CD4-positive, alpha-beta T cell treated with Interleukin-15 for 1 hour (primary cell): Measurements from ENCODE around the gene POC1A.
"Not testable (repeated sequence)": the region's sequence is repeated elsewhere in the genome, so short reads cannot be mapped to it uniquely, and the experiment has no call there.

Source experiments
- DNase-seq: peaks from one replicate; pipeline ENCODE4 v3.0.0-alpha.2; 2020

The POC1A gene

DNA sequence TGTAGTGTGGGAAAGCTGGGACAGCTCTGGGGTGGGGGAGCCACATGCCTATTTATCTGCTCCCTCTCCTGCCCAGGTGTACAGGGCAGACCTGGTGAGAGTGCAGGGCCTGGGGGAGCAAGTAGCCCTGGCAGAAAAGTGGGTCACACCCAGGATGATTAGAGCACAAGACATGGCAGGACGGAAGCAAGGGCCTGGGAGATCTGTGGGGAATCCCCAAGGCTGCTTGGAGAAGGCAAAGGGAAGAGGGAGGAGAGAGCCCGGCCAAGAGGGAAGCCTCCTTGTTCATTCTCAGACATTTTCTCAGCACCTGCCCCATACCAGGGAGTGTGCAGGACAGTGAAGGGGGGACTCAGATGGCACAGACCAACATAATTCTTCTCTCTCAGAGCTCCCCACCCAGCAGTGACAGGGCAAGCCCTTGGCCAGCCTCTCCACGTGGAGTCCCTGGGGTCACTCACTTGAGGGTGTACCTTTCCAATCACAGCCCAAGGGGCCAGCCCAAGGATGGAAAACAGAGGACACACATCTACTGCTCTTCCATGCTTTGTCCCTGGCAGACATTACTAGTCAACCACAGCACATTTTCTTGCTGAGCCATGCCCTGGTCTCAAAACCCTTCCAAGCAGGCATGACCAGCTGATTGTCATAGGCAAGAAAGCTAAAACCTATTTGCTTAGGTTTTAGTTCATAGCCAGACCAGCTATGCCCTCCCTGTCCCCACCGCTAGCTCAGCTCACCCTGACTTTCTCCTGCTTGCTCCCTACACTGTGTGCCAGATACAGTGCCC is 92.9 kb downstream of the POC1A start:
- DNase-seq = no peak

DNA sequence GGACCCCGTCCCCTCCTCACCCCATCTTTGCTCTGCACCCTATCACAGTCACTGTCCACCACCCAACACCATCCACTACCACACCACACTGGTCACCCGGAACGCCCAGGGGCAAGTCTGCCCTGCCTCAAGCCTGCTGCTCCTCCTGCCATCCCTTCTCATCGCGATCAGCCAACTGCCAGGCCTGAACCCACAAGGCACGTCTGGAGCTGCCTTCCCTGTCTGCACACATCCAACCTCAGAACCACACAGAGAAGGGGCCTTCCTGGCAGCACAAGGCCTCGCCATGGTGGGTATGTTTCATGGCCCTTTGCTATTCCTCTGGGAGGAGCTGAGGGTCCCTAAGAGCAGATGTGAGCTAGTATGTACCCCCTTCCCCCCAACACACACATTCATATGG is 94.4 kb downstream of the POC1A start:
- DNase-seq = no peak

DNA sequence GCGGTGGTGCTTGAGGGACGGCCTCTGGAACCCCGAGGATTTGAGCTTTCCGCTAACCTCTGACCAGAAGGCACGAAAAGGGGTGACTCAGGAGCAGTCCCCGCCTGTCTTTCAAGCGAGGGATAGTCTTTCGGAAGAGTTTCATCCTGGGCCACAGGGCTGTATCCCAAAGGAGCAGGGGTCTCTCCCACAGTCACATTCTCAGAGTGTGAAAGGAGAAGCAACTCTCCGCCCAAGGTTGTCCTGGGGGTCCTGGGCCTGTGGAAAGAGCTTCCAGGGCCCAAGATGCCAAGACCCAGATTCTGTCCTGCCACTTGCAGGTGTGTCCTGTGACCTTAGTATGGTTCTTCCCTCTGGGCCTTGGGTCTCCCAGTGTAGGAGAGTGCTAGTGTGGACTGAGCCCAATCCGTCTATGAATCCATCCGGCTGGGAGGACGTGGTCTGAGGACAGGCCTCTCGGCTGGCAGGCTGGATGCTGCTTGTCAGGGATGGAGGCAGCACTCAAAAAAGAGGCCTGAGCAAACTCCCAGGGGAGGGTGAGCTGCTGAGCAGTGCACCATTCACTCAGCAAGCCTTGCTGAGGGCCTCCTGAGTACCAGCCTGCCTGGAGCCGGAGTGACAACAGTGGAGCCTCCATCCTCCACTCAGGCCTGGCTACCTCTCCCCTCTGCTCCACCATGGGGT is 96.3 kb downstream of the POC1A start:
- DNase-seq = no peak

DNA sequence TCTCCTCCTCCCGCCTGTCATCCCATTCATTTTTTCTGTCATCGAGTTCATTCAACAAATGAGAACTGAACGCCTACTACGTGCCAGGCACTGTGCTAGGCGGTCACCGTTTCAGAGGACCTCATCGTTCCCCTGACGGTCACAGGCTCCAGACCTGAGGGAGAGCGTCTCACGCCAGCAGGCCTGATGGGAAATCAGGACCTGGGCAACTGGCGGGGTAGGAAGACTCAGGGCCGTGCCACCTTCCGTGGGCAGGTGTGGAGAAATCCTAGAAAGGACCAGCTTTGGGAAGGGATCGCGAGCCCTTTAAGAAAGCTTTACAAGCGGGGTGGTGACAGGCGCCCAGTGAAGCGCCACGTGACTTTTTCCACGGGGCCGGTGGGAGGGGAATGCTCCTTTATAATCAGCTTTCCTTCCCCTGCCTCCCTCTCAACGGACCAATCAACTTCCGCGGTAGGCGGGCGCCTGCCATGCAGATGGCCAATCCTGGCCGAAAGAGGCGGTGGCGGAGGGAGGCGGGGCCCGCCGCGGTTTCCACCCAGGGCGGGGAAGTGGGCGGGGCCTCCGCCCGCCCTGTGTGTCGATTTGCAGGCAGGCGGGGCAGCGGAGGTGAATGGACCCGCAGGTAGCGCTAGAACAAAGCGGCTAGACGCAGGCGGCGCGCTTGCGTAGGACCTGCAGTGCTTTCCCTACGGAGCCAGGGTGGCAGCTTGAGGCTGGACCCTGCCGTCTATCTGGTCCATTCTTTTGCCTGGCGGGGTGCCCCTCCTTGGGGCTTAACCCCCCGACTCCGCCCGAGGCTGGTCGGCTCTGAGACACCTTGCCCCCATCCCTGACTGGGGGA is 97.0 kb downstream of the POC1A start:
- peak; percentile 99 for DNase-seq

DNA sequence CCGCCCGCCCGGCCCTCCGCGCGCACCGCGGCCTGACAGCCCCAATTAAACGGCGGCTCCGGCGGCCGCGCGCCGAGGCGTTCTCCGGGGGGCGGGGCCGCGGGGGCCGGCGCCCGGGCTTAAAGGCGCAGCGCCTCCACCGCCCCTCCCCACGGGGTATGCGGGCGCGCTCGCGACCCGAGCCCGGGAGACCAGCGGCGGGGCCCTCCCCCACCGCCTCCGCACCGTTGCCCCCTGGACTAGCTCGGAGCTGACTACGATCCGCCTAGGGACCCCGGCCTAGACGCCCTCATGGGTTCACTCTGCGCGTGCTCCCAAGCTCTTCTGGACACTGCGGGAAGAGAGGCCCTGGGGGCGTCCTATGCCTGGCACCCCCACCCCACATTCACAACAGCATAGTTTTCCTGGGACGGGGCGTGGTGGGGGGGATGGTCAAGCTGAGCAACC is 97.7 kb downstream of the POC1A start, which contains the start of gene DUSP7:
DUSP7 (minus strand) TSS at position 51 of the 447 bp plus-strand sequence. CDS start 205 bp downstream, outside the sequence.
- peak; percentile 62 for DNase-seq

DNA sequence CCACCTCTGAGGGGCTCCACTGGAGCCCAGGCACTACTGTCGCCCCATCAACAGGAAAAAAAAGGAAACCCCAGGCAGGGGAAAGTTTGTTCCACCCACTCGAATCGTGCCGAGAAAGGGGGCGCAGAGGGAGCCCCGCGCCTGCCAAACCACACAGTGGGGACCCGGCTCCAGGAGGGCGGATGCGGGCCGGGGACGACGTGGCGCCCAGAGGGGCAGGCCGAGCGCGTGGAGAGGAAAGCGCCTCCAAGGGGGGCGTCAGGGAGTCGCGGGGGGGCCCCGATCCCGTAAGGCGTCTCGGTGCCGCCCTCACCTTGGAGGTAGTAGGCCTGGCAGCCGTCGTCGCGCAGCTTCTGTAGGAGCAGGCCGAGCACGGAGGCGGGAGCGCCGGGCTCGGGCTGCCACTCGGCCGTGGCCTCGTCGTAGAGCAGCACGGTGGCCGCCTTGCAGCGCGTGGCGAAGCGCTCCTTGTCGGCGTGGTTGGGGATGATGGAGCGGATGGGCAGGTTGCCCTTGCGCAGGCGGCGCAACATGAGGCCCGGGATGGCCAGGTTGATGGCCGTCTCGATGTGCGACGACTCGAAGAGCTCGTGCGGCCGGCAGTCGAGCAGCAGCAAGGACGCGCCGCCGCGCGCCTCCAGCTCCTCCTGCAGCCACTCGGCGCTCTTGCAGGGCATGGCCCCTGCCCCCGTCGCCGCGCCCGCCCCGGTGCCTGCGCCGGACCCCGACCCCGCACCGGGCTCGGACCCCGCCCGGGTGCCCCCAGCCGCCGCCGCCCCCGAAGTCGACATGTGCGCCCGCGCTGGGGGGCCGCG is 98.5 kb downstream of the POC1A start:
- DNase-seq = peak; percentile 27

DNA sequence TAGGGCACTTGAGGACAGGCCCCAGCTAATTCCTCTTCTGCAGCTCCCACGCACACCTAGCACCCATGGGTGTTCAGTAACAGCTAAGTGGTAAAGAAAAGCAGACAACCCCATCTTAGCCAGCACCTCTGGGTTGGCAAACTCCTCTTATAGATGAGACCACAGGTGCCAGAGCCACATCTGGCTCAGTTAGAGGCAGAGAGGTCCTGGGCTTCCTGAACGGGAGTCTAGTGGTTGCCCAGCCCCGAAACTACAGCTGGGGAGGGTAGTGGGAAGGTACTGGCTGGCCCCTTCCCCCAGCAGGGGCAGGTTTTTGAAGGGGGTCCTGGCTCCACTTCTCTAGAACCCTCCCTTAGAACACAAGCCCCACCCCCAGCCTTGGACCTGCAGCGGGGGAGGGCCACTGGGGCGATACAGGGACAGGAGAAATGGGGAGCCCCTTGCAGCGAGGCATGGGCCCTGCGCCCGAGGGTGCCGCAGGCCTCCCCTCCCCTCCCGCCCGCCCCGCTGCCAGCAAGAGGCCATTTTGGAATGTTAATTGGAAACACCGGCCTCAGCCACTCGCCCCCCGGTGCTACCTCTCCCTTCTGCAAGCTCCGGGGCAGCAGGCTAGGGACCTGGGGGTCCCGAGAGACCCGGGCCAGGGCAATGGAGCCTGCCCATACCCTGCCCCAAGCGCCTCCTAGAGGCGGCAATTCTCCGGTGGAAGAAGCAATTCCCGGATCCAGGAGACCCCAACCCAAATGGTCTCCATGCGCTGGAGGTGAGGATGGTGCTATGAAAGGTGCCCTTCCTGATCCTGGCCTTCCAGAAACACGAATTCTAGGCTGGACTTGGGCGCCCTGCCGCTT is 99.3 kb downstream of the POC1A start:
- DNase-seq = no peak

DNA sequence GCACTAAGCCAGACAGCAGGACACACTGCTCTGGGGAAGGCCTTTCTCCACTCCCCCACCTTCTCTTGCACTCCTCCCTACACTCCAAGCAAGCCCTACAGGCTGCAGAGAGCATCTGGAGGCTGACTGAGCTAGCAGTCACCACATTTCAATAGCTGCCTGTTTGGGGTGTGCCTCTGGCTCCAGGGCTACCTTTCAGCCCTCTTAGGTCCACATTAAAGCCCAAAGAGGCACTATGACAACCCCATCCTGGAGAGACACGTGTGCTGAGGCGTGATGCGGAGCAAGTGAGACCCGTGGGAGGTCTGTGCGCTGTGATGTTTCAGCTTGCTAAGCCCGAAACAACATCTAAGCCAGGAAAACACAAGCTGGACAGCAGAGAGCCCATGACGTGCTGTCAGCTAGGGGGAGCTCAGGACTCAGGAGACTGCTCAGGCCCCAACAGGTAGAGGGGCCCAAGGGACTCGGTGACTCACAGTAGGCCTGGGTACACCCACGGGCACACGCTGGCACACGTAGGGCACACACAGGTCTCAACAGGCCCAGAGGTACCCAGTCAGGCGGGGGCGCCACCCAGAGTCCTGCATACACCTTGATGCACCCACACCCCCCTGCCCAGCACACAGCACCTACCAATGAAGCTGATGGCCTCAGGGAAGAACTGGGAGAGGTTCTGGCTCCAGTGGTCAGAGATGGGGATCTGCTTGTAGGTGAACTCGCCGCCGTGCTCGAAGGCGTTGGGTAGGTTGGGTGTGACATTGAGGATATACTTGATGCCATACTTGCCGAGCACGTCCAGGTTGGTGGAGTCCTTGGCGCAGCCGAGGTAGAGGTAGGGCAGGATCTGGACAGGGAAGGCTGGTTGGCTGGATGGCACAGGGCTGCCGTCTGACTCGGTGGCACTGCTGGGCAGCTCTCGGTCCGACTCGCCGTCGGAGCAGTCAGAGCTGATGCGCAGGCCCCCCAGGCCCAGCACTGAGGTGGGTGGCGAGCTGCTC is 100.6 kb downstream of the POC1A start:
- peak; percentile 37 for DNase-seq

DNA sequence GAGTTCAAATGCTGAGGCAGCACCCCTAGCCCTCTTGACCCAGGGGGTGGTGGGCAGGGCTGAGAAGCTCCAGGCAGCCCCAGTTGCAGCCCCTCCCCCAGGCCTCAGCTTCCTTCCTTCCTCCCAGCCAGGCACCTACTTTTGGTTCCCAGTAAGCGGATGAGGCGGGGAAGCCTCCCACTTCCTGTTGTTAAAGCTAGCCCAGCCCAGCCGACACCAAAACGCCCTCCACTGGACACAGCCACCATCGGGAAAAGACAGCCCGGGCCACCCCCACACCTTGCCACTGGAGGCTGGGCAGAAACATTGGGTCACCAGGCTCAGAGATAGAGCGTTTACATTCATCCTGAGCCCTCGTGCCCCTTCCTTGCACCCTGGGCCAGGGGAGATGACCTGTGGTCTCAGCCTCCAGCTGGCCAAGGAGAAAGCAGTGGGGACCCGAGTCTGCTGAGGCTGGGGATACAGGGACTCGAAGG is 101.4 kb downstream of the POC1A start:
- DNase-seq = peak; percentile 66

DNA sequence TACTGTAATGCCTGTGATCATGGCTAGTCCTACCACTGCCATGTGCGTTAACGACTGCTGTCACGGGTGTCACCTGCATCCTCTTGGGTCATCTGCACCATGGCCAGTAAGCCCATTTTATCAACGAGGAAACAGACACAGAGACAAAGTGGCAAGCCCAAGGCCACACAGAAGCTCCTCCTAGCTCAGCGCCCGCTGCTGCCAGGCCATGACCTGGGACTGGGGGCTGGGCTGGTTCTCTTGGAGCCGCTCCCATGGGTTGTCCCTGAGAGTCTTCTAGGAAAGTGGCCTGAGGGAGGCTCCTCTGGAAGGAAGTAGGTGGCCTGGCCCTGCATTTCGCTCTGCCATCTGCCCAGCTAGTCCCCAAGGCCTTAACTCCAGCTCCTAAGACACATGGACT is 102.8 kb downstream of the POC1A start:
- DNase-seq = no peak

DNA sequence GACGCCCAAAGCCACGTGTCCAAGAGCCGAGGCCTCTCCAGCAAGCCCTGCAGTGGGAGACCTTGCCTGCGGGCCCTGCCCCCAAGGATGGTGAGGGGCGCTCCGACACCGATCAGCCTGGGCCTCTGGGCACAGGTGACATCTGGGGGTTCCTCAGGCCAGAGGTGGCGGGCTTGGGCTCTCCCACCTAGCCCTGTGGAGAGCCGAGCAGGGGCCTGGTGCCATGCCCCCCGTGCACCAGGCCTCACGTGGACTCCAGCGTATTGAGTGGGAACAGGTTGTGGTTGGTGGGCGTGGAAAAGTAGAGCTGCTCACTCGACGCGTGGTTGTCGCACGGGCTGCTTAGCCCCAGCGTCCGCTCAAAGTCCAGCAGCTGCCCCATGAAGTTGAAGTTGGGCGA is 103.7 kb downstream of the POC1A start:
- DNase-seq = no peak

DNA sequence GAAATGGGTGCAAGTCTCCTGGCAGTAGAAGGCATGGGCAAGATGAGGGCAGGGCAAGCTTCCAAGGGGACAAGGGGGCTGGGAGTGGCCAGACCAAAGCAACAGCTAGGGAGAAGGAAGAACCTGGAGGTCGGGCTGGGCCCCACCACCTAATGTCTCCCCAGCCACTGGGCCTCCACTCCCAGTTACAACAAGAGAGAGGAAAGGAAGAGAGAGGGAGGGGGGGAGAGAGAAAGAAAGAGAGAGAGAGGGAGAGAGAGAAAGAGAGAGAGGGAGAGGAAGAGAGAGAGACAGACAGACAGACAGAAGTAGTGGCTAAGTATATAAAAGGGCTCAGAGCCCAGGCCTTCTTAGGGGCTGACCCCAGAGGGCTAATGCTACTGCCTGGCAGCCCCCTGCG is 104.7 kb downstream of the POC1A start:
- DNase-seq = no peak

DNA sequence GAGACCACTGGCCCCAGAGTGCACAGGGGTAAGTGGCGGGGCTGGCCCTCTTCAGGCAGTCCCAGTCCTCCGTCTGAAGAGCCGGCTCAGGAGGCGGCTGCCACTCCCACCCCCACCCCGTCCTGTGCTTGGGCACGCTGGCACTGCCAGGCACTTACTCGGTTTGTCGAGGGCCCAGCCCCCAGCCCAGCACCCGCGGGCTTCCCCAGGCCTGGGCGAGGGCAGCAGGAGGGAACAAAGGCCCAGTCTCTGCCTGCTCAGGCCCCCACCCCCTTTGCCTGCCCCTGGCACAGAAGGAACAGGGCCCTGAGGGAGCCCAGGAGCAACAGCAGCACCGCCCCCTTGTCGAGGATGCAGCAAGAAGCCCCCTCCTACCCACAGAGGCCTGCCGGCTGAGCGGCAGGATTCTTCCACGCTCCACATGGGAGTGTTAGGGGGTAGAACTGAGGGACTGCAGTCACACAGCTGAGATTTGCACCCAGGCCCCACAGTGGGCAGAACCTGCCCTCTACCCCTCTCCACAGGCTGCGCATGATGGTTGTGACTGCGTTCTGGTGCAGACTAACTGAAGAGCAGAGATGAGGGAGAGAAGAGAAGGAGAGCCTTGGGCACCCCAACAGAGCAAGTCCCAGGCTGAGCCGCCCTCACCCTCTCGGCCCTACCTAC is 106.8 kb downstream of the POC1A start:
- no peak for DNase-seq

DNA sequence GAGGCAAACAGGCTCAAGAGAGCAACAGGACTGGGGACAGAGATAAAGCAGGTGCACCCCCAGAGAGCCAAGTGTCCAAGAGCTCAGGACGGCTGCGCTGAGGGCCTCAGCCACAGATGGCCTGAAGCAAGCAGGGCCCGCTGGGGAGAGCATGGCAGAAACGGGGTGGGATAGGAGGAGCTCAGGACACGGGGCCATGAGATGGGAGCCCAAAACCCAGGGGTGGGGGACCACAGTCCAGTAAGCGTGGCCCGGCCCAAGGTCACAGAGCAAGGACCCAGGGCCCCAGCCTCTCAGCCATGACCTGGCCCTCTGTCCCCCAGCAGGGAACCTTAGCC is 107.4 kb downstream of the POC1A start:
- no peak for DNase-seq

DNA sequence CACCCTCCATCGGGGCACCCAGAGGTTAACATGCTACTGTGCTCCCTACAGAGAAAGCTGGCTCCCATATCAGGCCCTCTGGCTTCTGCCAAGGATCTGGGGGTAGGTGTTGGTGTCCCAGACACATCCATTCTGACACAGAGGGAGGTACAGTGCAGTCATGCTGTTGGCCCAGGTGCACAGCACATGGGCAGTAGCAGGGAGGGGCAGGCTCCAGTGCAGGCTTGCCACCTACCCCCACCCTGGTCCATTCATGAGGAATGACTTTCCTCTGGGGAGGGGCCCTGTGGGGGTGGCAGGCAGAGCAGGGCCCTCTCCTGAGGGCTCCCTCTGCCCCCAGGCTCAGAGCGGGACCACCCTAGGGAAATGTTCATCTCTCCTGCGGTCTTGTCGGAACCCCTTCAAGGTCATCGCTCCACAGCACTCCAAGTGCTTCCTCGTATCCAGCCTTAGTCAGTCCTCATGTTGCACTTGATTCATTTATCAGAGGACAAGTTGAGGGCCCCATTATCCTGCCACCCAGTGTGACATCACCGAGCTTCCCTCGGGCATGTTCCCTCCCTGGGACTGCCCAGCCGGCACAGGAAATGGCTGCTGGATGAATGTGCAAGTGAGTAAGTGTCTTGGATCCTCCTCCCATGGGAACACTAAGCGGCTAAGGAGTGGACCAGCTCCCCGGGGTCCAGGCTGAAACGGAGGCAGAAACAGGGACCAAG is 107.9 kb downstream of the POC1A start:
- no peak for DNase-seq

DNA sequence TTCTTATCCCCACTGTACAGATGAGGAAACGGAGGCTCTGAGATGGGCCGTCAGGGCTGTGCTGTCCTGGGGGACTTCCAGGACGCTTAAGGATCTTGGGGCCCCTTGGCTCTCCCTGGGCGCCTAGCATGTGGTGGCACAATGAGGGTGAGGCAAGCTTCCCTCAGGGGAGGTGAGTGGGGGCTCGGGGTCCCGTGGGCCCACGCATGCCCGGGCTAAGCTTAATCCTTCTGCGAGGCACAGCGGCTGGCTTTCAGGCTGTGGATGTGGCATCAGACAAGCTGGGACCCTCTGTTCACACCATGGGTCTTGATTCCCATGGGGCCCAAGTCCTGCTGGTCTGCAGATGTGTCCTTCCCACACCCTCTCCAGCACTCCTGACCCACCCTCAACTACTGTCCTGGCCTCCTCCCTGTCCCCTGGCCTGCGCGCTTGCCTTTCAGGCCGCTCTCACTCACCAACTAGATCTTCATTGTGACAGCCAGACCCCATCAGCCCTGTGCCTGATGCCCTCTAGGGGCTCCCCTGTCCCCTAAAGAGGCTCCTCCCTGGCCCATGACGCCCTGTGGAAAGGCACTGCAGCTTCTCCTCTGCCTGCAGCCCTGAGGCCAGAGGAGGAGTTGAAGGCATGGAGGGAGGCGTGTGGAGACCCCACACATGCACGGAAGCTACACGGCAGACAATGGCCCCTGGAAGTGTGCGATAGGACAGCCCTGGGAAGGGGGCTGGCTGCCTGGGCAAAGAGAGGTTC is 109.2 kb downstream of the POC1A start:
- no peak for DNase-seq

DNA sequence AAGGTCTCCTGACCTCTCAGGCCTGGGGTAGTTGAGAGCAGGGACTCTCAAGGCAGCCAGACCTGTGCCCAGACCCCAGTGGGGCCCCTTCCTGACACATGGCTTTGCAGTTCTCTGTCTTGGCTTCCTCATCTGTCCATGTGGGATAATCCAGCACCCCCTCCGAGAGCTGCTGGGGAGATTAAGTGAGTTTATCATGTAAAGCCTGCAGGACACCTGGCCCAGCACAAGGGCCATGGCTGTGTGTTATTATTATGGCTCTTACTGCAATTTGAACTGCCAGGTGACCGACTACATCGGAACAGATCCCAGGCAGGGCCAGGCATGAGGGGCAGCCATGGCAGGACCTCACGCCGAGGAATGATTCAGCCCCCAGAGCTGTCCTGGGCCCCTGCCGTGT is 110.5 kb downstream of the POC1A start:
- DNase-seq = no peak

DNA sequence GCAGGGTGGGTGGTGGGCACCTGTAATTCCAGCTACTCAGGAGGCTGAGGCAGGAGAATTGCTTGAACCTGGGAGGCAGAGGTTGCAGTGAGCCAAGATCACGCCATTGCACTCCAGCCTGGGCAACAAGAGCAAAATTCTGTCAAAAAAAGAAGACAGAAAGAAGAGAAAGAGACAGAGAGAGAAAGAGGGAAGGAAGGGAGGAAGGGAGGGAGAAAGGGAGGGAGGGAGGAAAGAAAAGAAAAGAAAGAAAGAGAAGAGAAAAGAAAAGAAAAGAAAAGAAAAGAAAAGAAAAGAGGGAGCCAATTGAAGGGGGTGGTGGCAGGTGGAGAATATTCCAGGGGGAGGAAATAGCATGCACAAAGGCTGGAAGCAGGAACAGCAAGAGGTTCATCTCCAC is 111.2 kb downstream of the POC1A start:
- DNase-seq = not testable (repeated sequence)
